Stimulated activated CD4-positive, alpha-beta T cell treated with anti-CD3 and anti-CD28 coated beads, Interleukin-4, amount 100 ng/mL, for 4 hours (primary cell): ENCODE results near the gene NANOGP8.
"Not testable (repeated sequence)": the region's sequence is repeated elsewhere in the genome, so short reads cannot be mapped to it uniquely, and the experiment has no call there.

Experiments
- DNase-seq, 2 experiments: peaks; one replicate each; pipeline ENCODE4 v3.0.0-alpha.2; 2020

NANOGP8 gene, protein sequence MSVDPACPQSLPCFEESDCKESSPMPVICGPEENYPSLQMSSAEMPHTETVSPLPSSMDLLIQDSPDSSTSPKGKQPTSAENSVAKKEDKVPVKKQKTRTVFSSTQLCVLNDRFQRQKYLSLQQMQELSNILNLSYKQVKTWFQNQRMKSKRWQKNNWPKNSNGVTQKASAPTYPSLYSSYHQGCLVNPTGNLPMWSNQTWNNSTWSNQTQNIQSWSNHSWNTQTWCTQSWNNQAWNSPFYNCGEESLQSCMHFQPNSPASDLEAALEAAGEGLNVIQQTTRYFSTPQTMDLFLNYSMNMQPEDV

DNA sequence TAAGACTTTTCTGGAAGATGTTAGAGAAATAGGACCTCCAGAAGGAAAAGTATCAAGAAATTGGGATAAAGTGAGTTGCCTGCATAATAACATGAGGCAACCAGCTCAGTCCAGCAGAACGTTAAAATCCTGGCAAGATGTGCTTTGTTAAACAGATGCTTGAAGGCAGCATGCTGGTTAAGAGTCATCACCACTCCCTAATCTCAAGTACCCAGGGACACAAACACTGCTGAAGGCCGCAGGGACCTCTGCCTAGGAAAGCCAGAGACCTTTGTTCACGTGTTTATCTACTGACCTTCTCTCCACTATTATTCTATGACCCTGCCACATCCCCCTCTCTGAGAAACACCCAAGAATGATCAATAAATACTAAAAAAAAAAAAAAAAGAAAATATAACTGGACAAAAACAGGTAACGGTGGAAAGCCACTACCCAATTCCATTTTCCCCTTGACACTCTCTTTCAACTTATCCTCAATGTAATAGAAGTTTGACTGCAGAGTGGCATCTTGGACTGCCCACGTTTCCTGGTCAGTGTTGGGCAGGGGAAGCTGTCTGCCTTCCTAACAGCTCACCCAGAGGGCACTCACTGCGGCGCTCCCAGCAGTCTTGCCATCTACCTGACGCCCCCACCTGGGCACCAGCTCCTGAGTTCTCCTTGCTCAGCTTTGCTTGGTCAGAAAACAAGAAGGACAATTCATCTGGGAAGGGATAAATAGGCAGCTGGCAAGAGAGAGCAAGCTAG lies at the start of gene NANOGP8:
NANOGP8 (minus strand) TSS at position 120 of the 744 bp plus-strand sequence. CDS start 185 bp downstream, outside the sequence.
- DNase-seq, result not testable (repeated sequence)

DNA sequence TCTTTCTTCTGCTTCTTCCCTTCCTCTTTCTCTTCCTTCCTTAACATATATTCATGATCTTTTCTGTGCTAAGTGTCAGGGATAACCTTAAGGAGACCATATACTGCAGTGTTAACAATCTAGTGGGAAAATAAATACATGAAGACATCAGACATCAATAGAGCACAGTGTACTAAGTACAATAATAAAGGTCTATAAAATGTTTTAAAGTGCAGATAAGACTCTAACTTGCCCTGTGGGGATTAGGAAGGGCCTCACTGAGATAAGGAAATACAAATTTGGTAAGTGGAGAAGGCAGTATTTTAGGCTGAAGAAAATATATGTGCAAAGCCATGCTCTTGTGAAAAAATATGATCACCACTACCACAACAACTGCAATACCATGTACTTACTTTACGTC lies 49.2 kb upstream of the NANOGP8 start:
- DNase-seq, result no peak

DNA sequence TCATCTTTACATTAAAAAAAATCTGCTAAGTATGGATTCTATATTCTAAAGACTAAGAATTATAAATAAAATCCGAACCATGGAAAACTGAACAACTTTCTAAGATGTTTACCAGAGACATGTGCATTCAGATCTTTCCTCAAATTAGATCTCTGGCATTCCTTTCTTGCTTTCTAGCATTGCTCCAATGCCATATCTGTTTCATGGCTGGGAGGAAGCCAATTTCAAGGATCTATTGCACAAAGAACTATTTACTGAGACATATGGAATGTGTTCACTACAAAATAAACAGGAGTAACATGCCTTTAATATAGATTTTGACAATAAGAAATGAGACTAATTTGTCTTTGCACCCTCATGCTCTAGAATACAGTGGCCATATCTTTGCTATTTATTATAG lies 45.1 kb upstream of the NANOGP8 start:
- DNase-seq, result no peak

DNA sequence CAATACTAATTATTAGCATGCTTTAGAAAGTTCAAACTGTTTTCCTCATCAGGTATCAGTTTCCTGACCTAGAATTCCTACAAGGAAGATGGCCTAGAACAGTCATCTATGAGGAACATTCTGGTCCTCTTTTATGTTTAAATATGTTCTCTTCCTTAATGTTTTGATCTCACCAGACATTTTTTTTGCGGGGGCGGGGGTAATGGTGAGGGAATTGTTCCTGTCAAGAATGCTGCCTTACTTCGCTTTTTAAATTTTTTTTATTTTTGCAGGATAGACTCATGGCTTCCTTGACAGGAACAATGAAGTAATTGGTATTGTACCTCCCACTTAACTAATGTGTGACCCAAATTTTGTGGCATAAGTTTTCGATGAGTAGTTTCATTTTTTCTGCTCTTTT lies 44.3 kb upstream of the NANOGP8 start:
- no peak for DNase-seq

DNA sequence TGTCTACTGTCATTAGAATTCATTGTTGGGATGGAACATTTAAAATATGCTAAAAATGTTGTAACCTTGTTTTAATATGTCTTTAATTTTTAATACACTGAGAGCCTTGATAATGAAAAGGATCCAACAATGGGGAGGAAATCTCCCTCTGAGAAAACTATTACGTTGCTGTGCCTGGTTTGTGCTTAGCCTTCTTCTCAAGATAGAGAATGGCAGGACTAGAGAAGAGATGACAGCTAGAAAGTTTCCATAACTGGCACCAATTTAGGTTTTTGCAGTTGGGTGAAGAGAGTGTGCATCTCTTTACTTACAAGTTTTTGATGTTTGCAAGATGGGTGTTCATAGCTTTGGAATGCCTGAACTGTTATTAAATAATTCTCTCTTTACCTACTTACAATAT lies 42.6 kb upstream of the NANOGP8 start:
- no peak for DNase-seq

DNA sequence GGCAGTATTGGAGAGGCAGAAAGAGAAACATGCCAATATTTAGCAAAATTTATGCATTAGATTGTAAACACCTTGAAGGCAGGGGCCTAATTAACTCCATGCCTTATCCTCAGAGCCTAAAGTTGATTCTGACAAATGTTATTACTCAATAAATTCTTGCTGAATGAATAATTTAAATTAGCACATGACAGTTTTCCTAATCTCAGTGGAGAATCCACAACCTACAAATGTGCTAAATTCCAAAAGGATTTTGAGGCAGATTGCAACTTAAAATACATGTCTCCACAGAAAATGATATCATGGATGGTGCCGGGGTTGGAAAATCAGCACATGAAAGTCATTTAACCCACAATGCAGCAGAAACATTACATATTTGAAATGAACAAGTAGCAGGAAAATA lies 41.1 kb upstream of the NANOGP8 start:
- no peak for DNase-seq

DNA sequence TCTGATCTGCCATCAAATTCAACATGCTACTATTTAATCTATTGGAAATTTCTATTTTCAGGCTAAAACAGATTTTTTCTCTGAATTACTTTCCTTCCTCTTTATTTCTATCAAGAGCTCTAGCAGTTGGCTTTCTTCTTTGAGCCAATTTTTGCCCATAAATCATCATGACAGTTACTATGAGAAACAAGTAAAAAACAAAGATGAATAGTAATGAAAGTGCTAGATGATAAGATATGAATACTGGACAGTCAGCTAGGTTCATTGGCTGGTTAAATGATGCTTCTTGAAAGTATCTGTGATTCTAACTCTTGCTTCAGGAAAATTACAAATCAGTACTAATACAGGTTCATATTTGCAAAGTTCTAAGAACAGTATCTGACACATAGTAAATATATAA lies 38.6 kb upstream of the NANOGP8 start:
- DNase-seq, result no peak

DNA sequence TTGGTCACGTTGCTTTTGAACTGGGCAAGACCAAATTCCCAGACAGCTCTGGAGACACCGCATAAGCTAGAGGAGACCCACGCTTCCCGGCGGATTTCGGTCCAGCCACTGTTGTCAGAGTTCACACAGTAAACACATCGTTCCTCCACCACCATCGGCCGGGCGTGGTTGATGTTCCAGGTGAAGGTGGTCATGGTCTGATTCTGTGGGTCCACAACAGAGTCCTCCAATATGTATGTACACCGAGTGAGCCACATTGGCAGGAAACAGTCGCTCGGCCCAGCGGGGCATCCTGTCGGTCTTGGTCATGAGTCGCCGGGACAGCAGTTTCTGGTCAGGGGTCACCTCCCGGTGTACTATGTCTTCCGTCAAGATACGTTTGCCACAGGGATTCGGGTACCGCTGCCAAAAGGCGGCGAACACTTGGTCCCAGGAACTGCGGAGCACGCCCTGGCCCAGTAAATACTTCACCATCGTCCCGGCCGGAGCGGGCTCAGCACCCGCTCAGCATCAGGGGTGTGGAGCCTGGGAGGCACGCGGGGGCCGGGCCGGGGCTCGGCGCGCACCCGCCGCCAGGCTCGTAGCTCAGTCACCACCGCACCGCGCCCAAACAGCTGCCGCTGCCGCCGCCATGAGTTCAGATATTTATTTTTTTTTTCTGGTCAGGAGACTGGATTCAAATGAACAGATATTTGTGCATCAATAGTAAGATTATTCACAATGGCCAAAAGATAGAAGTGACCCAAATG lies 36.7 kb upstream of the NANOGP8 start:
- DNase-seq, result no peak

DNA sequence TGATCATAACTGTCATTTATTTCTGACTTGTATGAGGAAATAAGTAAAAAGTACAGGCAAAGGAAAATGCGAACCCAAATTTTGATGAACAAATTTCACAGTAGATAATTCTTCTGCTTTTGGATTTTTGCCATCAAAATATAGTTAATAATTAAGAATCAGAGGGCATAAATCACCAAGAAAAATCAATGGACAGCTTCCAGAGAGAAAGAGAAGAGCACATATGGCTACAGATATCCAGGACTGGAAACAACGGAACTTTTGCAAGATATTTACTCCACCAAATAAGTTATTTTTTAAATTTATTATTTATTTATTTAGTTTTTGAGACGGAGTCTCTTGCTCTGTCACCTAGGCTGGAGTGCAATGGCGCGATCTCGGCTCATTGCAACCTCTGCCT lies 35.1 kb upstream of the NANOGP8 start:
- no peak for DNase-seq

DNA sequence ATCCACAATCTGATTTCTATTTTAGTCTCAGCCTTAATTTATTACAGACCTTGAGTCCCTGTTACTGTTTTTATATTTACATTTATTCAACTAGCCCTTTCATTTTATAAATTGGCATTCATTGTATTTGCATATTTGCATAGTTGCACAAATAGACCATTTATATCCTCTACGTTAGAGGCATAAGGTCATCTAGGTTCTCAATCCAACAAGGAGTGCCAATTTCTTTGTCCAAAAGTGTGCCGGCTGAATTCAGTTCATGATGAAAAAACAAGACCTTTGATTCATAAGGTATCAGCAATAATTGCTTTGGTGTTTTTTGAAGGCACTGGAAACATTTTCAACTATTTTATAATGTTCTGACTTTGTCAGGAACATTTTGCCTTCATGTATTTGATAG lies 33.9 kb upstream of the NANOGP8 start:
- no peak for DNase-seq

DNA sequence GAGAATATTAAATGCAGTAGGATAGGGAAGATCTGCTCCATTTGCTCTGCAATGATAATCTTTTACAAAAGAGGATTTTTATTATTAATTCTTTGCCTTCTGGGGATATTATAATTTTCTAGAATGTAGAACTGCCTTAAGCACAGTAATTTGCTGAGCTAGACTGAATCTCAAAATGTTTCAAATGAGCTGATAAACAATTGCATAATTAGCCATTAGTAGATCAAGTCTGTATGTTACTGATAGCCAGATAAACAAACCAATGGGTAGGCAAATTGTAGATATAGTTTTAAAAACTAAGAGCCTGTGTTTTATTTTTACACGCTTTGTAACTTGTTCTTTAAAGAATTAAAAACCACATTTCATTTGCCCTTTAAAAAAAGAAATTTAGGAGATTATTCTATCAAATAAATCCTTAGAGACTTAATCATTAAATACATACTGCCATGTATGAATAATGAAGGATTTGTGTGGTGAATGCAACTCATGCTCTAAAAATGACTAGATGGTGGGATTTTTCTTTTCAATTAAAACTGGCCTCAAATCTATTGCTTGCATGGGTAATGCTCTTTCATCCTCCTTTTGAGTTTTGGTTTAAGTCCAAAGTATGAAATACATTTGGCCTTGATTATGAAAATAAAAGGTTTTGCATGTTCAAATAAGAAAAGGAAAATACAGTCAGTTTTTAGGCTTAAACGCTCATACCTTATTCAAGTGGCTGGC lies 32.6 kb upstream of the NANOGP8 start:
- DNase-seq, result no peak

DNA sequence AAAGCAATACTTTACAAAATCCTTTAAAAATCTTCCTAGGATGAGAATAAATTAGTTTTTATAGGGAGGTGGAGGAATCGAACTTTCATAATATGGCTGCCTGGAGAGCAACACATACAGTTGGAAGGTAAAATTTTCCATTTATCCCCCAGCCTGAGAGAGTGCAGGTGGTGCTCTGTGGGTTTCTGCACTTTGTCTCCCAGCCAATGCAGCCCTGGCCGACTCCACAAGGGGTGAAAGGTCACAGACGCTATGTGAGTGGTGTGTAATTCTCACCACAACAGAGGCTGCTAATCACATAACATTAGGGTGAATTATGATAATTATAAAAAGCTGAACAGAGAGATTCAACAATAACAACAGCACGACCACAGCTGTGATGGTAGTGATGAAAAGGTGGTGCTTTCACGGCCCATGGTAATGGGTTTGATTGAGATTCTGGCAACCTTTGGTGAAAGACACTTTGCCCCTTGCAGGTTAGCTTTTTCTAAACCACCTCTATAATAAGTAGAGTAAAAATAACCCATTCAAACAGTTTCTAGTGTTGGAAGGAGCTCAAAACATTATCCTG lies 30.1 kb upstream of the NANOGP8 start:
- DNase-seq, result no peak

DNA sequence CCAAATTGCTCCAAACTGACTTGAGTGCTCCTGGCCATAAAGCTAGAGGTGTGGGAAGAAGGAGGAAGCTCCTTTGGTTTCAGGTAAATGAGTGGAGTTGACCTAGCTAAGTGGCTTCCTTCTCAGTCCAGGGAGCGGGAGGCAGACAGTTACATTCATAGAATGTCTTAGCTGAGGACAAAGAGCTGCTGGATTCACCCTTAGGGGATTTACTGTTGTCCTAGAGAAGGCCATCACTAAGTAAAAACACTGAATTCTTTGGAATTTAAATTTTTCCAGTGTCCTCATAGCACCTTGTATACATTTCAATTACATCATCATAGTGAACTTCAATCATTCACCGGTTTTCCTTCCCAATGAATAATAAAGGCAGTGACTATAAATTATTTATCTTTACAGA lies 27.3 kb upstream of the NANOGP8 start:
- no peak for DNase-seq

DNA sequence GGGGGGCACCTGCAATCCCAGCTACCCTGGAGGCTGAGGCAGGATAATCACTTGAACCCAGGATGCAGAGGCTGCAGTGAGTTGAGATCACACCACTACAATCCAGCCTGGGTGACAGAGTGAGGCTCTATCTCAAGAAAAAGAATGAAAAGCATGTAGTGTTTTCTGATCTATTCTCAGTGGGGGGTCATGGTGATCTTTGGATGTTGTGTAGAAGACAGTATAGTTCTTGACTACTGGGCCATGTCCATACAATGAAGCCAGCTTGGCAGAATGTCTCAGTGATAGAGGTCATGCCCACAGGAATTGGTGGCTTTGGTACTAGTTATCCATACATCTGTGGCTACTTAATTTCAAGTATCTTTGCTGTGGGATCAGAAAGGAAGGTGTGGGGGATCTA lies 26.8 kb upstream of the NANOGP8 start:
- no peak for DNase-seq

DNA sequence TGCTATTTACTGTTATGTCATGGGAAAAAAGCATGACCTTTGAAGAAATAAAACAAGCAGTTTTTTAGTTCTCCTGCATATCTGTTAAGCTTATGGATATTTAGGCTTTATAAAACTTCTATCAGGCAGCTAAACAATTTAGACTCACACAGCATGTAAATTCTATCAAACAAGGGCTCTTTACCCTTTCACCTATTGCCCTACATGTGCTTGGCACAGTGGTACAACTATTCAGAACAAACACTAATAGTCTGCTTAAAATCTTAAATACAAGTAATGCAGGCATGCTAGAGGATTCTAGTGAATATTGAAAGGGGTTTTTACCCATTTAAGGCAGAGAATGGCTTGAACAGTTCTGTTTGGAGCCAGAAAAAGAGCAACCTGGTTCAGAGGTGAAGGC lies 23.4 kb upstream of the NANOGP8 start:
- no peak for DNase-seq

DNA sequence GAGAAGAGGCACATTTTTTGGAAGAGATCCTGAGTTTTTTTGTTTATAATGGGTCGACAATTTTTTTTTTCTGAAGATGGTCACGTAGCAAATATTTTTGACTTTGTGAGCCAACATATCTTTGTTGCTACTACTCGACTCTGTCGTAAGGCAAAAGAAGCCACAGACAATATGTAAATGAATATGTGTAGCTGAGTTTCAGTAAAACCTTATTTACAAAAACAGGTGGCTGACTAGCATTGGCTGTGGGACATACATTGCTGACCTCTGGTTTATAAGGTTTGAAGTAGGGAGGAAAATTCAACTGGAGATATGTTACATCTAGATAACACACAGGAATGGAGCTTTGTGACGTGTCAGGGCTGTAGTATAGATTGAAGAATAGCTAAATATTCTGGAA lies 22.5 kb upstream of the NANOGP8 start:
- no peak for DNase-seq

DNA sequence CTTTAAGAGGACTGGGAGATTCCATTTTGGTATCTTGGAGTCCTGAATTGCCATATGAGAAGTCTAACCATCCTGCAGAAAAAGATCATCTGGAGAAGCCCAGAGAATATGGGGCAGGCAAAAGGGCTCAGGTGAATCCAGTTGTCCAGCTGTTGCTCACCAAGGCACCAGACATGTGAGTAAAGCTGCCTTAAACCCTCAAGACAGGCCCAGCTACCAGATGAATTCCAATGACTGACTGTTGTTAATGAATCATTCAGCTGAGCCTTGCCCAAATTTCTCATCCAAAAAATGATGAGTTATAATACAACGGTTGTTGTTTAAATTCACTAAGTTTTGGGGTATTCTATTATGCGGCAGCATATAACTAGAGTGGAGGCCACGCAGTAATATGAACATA lies 22.0 kb upstream of the NANOGP8 start:
- DNase-seq, result no peak

DNA sequence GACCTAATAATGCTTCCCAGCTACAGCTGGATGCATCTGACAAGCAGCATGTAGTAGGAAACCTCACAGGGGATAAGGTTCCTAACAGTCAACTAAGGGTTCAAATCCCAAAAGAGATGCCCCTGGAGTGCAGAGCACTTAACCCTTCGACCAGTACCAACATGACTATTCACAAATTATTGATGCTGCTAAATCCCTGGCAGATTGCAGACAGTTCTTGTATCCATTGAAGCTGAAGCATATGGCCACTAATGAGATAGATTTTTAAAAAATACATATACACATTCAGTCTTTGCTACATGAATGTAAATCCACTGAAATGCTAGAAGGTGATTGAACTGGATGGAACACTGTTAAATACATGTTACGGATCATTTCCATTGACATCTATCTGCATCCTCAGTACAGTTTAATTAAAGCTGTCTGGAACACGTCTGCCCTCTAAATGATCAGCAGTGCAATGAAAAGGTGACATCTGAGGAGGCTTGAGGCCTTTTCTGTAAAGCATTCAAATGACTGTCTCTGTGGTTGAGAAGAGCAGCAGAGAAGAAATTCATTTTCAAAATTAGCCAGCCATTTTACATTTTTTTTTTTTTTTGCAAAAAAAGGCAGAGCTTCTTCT lies 19.5 kb upstream of the NANOGP8 start:
- no peak for DNase-seq

DNA sequence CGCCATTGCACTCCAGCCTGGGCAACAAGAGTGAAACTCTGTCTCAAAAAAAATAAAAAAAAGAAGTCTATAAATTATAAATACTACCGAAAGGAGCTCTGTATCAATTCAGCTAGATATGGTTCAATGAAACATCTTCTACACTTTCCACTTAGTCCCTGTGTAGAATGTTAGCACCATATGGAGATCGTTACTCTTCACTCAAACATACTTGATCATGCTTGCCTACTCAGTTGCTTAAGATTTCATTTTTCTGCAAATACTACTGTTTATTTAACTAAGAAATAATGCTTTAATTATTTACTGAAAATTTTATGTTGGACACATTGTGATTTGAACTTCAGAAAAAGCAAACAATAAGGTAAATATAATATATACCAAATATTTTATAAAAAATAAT lies 17.1 kb upstream of the NANOGP8 start:
- DNase-seq, result no peak

DNA sequence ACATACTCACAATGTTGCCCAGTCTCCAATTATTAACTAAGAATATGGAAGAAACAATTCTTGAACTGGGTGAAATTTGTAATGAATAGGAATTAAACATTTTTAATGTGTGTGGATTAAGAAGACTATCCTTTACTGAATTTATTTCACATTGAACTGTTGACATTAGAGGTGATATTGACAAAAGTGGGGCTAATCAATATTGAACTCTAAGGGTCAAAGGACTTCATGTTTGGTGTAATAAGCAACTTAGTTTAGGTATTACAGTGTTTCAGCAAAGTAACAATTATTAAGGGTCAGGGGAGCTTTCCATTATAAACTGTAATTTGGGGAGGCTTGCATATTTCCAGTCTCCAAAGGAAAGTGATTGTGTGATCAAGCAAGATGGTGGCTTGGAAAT lies 16.2 kb upstream of the NANOGP8 start:
- DNase-seq, result no peak

DNA sequence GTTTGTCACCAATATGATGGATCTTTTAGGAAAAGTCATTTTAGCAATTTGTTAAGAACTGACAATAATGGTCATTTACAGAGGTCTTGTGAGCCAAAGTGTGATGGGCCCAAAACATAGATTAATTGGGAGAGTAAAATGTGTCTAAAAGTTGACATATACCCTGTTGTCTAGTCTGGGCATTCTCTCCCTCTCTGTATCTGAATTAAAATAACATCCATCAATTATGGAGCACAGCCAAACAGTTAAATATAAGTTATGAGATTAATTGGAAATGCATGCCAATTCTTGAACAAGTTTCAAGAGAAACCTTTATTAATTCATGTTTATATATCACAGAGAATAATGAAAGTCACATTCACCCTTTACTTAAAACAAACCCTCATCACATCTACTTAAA lies 13.6 kb upstream of the NANOGP8 start:
- DNase-seq, result no peak

DNA sequence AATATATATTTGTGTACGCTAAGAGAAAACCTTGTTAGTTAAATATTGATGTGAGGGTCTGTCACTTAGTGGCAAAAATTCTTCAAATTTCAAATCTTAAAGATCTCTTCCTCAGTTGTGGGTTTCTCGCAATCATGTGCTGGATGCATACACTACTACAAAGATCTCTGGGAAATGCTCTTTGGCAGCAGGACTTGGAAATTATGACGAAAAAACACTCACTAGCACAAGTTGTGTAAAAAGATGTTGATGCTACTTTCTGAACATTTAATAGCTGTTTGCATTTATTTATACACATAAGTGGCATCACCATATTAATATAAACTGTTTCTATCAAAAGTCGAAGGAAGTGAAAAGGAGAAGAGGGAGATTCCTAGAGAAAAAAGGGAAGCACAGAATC lies 10.8 kb upstream of the NANOGP8 start:
- DNase-seq, result no peak
